ENCODE measurements around the gene PLPP7.

DNA sequence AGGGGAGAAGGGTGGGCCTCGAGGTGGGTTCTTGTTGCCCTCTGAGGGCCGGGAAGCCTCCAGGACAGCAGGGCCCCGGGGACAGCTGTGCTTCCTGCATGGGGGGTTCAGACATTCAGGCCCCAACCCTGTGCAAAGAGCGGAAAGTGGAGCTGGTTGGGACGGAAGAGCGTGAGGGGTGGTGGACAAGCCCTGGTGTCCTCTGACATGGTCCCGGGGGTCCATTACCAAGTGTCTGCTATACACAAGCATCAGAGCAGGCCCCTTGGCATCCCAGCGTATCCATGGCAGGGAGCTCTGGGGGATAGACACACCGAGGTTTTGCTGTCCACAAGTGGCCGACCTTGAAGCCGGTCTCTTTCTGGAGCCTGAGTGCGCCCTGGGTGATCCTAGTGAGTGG, 9.3 kb downstream of the PLPP7 start:
- TF ChIP-seq, protein P1, sequence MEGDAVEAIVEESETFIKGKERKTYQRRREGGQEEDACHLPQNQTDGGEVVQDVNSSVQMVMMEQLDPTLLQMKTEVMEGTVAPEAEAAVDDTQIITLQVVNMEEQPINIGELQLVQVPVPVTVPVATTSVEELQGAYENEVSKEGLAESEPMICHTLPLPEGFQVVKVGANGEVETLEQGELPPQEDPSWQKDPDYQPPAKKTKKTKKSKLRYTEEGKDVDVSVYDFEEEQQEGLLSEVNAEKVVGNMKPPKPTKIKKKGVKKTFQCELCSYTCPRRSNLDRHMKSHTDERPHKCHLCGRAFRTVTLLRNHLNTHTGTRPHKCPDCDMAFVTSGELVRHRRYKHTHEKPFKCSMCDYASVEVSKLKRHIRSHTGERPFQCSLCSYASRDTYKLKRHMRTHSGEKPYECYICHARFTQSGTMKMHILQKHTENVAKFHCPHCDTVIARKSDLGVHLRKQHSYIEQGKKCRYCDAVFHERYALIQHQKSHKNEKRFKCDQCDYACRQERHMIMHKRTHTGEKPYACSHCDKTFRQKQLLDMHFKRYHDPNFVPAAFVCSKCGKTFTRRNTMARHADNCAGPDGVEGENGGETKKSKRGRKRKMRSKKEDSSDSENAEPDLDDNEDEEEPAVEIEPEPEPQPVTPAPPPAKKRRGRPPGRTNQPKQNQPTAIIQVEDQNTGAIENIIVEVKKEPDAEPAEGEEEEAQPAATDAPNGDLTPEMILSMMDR (IDR thresholded peaks at IDR 0.05; ENCODE audit: low read depth, low read length) = no peak
- TF ChIP-seq, protein P2, sequence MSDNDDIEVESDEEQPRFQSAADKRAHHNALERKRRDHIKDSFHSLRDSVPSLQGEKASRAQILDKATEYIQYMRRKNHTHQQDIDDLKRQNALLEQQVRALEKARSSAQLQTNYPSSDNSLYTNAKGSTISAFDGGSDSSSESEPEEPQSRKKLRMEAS (IDR thresholded peaks at IDR 0.05; ENCODE audit: low read depth, low read length) = no peak
